Measurements from ENCODE around the gene AHR.

The AHR gene

DNA sequence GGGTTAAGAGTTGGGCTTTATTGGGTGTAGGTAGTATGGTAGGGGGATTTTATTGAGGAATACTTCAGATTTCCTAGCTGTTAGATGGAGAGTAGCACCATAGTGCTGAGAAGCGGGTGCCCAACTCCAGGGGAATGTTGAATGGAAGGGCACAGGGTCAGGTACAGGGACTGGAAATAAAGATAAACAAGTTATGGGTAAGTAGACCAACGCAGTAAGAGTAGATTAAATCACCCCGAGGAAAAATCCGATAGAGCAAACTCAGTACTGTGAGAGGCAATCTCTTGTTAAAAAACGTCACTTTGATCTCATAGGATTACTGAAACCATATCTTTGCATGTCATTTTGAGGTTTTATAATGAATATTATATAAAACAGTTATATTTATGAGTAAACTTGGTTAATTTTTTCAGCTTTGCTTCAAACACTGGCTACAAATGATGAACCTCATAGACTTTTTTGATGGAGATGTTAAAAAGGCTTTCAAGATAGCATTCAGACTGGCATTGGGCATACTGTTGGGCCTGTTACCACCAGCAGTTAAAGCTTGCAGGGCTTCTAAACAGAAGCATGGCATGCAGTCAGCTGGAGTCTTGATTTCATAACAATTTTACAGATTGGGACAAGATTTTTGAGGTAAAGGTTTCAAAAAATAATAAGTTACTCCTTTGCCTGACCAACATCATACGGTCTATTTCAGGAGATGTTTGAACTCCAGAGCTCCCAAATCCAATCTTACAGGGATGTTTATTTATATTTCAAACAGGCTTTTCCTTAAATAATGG lies 7.1 kb downstream of the AHR start:
- no peak for DNase-seq

DNA sequence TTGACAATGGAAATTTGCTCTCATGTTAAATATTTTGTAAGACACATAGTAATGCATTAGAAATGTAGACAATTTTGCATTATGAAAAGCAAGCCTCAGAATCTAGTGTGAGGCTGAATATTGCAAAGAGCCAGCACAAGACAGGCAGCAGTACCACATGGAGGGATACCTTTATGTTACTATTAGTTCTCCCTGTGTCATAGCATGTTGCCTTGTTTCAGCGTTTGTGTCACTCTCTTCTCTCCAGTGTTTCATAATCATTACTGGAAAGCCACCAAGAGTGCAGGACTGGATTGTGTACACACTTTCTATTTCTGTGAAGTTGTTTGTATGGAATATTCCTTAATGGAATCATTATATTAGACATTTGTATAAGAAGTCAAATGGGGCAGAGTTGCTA lies 8.5 kb downstream of the AHR start:
- DNase-seq = no peak

DNA sequence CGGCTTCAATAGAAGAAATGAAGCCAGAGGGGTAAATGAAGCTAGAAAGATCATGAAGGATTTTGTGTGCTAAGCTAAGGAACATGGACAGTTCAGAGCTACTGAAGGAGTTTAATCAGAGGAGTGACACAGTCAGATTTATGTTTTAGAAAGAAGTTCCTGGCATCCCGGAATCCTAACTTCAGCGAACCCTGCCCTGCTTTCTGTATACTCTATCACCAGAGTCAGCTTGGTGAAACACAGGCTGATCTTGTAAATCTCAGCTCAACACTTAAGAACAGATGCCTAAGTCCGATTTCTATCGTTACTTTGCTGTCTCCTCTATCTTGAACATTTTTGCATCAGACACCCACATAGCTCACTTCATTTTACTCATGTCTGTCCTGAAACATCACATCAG lies 9.1 kb downstream of the AHR start:
- DNase-seq = no peak

DNA sequence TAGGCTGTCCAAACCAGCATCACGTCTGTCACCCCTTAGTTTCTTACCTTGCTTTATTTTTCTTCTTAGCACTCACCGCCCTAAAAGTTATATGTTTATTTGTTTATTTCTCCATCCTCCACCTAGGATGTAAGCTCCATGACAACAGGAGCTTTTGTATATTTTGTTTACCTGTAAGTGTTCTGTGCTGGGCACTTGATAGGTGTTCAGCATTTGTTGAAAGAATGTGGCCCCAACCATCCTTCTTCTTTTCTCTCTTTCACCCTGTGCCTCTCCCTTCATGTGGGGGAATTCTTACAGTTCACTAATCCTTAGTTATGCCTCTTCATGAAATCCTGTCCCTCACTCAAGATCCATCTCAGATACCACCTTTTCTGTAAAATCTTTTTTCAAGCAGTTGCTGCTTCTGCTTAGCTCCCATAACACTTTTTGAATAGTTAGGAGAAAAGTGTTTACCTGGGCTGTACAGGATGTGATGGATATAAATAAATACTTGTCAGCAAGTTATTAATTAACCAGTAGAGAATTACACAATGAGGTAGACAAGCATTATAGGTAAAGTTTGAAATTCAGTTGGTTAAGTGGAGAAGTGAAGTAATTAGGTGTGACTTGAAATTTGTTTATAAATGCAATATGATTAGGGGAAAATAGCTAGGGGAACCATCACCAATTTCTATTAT lies 9.7 kb downstream of the AHR start:
- DNase-seq = no peak

DNA sequence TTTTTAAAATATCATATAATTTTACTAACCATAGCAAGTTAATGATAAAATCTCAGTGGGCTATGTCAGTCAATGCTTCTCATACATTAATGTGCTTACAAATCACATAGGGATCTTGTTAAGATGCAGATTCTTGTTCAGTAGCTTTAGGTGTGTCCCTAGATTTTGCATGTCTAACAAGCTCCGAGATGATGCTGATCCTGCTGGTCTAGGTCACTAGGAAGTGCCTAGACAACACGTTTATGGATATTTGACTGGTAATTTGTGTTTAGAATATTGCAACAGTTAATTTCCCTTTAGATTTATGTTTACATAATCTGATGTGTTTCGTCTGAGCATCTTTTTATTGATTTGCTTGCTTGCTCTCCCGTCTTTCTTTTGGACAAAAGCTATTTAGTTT lies 12.7 kb downstream of the AHR start:
- no peak for DNase-seq

DNA sequence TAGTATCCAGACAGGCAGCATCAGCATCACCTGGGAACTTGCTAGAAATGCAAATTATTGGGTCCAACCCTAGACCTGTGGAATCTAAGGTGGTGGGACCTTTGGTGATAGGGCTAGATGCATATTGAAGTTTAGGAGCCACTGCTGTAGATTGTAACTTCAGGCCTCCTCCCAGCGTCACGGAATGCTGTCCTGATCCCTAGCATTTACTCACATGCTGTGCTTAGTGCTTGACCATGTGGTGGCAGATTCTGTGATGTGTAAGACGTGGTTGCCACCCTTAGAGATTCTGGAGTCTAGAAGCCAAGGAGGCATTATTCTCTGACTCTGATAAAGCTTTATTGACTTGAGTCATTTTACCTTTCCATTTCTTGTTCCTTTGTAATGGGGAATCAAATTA lies 13.5 kb downstream of the AHR start:
- DNase-seq = no peak

DNA sequence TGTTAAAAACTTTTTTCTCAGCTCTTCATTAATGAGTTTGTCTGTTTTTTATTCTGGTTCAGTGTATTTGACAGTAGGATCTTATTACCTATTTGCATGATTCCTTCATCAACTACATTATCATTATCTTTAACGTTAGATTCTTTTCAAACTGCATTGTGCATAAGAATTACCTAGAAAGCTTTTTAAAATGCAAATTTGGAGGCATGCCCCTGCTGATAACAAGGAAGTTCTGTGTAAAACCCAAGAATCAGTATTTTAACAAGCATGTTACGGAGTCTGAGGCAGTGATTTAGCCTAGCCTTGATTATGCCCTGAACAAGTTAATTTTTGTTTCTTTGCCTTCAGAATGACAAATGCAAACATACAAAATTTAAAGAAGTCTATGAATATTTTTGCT lies 14.2 kb downstream of the AHR start:
- no peak for DNase-seq

DNA sequence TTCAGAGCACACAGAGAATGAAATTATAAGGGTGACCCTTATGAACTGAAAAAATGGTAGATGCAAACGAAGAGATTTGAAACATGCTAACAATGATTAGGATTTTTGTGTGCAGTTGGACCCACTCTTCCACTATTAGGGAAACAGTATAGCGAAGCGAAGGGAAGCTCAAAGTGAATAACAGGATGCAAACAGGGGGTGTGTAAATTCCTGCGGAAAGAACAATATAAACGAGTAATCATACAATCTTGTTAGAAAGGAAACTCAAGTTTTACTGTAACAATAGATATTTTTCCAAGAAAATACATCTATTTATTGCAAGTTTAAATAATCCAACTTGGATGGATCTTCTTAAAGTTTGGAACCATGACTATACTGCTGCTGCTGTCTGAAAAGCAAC lies 14.7 kb downstream of the AHR start:
- no peak for DNase-seq

DNA sequence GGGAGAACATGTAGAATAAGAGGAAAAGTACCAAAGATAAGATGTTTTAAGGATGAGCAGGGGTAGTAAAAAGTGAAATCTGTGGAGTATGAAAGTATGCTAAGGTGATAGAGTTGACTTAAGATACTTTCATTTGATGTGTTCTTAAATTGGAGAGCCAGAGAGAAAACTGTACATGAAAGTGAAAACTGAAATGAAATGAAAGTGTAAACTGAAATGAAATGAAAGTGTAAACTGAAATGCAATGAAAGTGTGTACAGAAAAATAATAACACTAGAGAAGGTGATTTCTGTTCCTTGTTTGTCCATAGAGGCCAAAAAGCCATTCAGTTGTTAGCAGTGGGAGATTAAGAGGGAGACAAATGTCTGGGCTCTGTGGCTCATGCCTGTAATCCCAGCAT lies 17.5 kb downstream of the AHR start:
- DNase-seq = no peak

DNA sequence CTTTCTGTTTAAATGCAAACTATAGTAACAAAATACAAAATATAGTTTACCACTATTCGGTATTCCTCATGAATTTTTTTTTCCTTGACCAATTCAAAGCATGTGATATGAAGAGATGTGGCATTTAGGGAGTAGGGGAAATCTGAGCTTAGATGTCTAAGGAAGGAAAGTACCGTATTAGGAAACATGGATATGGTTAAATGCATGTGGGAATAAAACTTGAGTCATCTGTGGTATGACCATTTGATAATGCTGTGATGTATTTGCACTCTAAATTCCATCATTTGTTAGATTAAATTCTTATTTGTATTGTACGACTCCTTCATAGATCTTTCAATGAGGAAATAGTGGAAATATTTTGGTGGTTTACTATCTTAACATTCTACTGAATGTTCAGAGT lies 19.7 kb downstream of the AHR start:
- no peak for DNase-seq

DNA sequence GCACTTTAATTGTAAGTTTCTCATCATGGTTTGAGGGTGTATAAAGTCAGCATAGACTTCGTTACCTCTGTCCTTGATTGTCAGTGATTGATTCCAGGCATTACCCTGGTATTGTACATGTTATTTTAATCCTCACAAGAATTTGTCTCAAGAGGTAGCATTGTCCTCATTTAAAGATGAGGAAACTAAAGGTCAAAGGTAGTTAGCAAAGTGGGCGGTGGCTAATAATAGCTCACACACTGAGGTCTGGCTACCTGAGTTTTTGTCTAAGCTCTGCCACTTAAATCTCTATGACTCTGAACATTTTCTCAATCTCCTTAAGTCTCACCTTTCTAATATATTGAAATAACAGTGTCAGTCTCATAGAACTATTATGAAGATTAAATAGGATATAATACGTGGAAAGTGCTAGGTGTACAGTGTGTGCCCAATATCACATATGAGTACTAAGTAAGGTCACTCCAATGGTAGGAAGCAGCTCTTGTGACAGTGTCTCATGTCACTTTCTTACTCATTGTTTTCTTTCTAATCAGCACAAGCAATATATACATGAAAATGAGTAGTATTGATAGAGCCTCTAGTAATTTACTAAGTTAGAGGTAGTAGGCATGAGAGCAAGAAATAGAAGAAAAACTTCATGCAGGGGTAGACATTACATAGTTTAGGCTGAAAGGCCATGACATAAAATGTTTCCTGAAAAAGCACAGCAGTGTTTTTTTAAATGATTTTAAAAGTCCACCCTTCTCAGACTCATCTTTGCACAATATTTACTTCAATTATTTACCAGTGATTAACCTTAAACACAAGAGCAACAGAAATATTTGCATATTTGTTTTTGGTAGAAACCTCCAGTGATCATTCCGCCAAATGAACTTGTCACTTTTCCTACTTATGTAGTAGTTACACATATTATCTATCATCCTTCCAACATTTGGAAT lies 21.0 kb downstream of the AHR start:
- no peak for DNase-seq

DNA sequence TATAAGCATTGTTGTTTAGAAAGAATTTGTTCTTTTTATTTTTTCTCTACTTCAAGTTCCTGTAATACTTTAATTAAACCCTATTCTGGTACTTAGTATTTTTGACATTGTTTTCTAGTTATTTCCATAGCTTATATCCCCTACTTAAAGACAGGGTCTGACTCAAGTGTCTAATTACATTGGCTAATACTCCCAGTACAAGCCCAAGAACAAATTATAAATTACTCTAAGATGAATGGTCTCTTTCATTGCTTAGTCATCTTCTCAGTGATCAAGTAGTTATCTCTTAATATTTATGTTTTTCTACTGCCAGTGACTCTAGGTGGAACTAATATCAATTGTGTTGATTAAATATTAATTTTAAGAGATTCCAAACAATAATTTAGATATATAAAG lies 21.6 kb downstream of the AHR start:
- no peak for DNase-seq

DNA sequence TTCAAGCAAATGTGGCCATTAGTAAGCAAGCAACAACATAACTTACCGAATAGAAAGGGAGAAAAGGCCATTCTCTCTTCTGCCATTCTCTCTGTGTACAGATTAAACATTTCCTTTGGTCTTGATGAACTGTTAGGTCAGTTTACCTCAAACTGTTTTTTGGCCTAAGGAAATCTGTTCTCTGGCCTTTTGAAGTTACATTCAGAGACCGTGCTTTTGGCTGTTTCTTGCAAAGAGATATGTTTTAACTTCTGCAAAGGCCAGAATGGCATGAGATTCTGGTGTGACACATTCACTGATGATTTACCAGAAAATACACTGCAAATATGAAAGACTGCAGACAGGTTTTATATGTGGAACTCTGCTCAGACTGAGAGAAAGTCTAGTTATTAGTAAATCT lies 22.2 kb downstream of the AHR start:
- no peak for DNase-seq

DNA sequence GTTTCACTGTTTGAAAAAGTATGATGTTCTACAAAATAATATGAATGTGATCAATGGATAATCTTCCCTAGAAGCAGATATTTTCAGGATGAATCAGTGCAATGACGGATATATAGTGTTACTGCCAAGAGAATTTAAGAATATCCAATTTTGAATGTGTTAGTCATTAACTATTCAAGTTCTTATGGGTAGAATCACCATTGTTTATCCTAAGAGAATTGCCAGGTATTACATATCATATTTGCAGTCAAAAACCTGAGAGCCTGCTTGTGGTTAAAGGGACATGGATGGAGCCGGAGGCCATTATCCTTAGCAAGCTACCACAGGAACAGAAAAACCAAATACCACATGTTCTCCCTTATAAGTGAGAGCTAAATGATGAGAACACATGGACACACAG lies 26.9 kb downstream of the AHR start:
- no peak for DNase-seq

DNA sequence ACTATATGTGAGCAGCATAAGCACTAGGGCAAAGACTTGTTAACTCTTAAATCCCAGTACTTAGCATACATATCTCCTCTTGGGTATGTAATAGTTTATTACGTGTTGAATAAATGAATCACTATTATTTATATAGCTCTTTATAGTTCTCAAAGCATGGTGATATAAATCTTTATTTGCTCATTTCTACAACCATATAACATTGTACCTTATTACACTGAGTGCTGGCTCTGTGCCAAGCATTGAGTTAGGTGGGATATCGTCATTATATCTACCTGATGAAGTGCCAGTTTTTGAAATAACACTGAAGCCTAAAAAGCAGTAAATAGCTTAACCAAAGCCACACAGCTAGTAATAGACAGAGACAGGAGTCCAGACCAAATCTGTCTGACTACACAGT lies 27.9 kb downstream of the AHR start:
- DNase-seq = no peak

DNA sequence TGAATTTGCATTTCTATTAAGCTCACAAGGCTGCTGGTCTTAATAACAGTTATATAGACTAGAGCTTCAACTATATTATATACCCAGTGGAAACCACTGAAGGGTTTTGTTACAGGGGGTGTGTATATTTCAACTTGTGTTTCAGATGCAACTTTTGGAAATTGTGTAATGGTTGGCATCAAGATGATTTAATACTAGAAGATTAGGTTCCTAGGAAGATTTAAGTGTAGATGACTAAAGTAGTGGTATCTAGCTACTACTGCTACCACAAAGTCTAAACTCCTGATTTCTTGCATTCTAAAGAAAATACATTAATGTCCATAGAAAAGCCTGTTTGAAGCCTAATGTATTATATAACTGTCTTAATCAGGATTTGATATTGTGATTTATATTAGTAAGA lies 30.2 kb downstream of the AHR start:
- no peak for DNase-seq

DNA sequence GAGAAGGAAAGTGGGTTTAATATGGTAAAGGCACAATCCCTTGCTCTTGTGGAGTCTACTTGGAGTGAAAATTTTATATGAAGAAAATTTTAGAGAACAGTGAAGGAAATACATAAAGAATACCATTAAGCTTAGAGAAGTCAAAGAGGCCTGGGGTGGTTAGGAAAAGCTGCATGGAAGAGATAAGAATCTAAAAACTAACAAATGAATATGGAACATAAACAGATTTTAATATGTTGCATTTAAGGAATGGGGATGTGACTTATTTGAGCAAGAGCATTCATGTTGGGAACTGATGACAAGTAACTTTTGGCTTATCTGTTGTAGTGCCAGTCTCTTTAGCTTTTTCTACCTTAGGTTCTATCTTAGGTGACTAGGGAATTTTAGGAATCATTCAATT lies 31.0 kb downstream of the AHR start:
- DNase-seq = no peak

DNA sequence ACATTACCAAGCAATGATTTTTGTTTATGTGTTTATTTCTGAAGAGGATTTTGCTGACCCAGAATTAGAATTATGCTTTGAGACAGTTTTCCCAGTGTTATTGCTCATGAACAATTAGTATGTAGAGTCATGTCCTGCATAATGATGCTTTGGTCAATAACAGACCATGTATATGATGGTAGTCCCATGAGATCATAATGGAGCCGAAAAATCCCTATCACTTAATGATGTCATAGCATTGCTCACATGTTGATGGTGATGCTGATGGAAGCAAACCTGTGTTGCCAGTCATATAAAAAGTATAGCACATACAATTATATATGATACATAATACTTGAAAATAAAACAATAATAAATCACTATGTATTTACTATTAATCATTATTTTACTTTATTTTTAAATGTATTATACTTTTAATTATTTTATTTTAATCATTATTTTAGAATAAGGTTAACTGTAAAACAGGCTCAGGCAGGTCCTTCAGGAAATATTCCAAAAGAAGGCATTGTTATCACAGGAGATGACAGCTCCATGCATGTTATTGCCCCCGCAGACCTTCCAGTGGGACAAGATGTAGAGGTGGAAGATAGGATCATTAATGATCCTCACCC lies 33.5 kb downstream of the AHR start:
- no peak for DNase-seq

DNA sequence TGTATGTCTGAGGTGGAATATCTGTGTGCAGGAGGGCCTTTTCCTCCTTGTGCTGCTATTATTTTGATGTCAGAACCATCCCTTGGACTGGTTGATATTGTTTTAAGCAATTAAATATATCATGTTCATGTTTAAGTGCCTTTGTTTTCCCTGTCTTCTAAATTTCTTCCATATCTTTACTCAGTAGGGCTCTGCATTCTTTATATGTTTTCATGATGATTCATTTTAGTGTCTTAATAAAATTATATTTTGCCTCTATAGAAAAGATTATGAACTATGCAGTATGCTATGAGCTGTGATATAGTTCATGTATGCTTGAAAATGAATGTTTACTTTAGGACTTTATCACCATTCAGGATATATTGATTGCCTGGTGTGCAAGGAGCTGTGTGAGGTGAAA lies 34.8 kb downstream of the AHR start:
- DNase-seq = no peak

DNA sequence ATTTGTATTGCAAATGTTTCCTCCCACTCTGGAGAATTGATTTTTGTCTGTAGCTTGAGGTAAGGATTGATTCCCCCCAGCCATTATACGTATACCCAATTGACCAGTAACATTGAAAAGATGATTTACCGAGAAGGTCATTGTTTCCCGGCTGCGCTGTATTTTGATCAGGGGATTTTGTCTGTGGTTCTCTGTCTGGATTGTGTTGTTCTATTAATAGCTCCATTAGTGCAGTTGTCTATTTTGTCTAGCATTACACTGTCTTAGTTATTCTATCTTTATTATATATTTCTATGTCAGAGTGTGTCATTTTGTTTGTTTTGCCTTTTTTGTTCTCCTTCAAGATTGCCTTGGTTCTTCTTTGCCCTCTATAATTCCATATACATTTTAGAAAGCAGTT lies 37.7 kb downstream of the AHR start:
- DNase-seq = no peak

DNA sequence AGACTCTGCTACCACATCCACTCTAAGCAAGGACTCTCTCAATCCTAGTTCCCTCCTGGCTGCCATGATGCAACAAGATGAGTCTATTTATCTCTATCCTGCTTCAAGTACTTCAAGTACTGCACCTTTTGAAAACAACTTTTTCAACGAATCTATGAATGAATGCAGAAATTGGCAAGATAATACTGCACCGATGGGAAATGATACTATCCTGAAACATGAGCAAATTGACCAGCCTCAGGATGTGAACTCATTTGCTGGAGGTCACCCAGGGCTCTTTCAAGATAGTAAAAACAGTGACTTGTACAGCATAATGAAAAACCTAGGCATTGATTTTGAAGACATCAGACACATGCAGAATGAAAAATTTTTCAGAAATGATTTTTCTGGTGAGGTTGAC lies 40.7 kb downstream of the AHR start:
- no peak for DNase-seq

DNA sequence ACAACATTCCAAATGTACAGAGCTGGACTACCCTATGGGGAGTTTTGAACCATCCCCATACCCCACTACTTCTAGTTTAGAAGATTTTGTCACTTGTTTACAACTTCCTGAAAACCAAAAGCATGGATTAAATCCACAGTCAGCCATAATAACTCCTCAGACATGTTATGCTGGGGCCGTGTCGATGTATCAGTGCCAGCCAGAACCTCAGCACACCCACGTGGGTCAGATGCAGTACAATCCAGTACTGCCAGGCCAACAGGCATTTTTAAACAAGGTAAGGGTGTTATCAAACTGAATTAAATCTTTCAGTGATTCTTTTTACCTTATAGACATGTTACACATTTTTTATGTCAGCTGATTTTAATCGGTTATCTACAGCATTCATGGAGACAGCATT lies 41.5 kb downstream of the AHR start:
- no peak for DNase-seq

DNA sequence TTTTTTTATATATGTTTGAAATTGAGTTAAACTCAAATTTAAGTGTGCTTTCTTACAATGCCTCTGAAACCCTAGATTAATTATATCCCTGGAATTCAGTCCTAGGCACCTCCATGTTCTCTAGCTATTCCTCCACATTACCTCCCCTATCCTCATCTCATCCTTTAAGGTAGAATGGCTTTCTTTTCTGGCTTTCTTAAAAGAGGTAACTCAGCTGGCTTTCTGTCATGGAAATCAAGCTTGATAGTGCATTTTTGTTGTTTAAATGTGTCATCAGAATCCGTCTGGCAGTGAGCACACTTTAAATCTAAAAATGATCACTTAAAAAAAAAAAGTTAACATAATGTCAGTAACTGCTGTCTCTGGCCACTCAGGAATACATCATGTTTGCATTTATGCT lies 42.2 kb downstream of the AHR start:
- DNase-seq = no peak

Data from effector CD4-positive, alpha-beta T cell (primary cell).